Measurements from ENCODE around the gene MRPS30.
"Not testable (repeated sequence)": the region's sequence is repeated elsewhere in the genome, so short reads cannot be mapped to it uniquely, and the experiment has no call there.

The MRPS30 gene

DNA sequence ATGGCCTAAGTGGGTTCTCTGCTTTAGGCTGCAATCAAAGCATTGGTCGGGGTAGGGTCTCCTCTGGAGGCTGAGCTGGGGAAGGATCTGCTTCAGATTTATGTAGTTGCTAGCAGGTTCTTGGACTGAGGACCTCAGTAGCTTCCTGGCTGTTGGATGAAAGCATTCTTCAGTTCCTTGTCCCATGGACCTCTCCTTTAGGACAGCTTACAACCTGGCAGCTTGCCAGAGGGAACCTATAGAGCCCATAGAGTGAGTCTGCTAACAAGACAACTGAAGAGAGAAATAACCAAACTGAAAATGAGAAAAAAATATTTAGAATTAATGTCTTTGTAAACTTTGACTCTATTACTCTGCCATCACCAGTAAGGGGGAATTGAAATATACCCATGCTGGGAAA is 12.4 kb downstream of the MRPS30 start:
- Histone ChIP-seq H3K27ac (ENCODE audit: low read depth, low read length) (no peak overlapping the region), H3K36me3 (ENCODE audit: low read length) (peaks cover 52% of the 10 kb centered on the region), H3K9me3 (ENCODE audit: insufficient read depth, low read length) (no peaks in the 10 kb centered on the region), H2AFZ (ENCODE audit: low read depth, low read length, severe bottlenecking) (no peak overlapping the region), H3K27me3 (ENCODE audit: low read length) (no peaks in the 10 kb centered on the region), H4K20me1 (ENCODE audit: low read depth, low read length) (no peaks in the 10 kb centered on the region), H3K79me2 (ENCODE audit: insufficient read depth, low read length) (no peaks in the 10 kb centered on the region; the same call in none of the 2 replicates), H3K4me3 (ENCODE audit: insufficient read depth, low read length, poor library complexity, severe bottlenecking) (no peak overlapping the region), H3K4me2 (ENCODE audit: low read depth, low read length, poor library complexity, severe bottlenecking) (no peak overlapping the region), H3F3A (ENCODE audit: insufficient read depth) (peaks cover 4% of the 10 kb centered on the region; the same call in 1 of the 2 replicates), H3K9me2 (replicated peaks; ENCODE audit: insufficient read depth, low read length) (no peaks in the 10 kb centered on the region), H3K9ac (ENCODE audit: low read length) (no peak overlapping the region)
- TF ChIP-seq EZH2phosphoT487 (conservative IDR thresholded peaks at IDR 0.05; ENCODE audit: low read length) = no peak
- TF ChIP-seq, protein P1, sequence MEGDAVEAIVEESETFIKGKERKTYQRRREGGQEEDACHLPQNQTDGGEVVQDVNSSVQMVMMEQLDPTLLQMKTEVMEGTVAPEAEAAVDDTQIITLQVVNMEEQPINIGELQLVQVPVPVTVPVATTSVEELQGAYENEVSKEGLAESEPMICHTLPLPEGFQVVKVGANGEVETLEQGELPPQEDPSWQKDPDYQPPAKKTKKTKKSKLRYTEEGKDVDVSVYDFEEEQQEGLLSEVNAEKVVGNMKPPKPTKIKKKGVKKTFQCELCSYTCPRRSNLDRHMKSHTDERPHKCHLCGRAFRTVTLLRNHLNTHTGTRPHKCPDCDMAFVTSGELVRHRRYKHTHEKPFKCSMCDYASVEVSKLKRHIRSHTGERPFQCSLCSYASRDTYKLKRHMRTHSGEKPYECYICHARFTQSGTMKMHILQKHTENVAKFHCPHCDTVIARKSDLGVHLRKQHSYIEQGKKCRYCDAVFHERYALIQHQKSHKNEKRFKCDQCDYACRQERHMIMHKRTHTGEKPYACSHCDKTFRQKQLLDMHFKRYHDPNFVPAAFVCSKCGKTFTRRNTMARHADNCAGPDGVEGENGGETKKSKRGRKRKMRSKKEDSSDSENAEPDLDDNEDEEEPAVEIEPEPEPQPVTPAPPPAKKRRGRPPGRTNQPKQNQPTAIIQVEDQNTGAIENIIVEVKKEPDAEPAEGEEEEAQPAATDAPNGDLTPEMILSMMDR (IDR thresholded peaks at IDR 0.05; ENCODE audit: insufficient read depth, low read length, poor library complexity, severe bottlenecking) = no peak

DNA sequence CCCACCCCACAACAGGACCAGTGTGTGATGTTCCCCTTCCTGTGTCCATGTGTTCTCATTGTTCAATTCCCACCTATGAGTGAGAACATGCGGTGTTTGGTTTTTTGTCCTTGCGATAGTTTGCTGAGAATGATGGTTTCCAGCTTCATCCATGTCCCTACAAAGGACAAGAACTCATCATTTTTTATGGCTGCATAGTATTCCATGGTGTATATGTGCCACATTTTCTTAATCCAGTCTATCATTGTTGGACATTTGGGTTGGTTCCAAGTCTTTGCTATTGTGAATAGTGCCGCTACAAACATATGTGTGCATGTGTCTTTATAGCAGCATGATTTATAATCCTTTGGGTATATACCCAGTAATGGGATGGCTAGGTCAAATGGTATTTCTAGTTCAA is 15.9 kb downstream of the MRPS30 start:
- H3K36me3 ChIP-seq (ENCODE audit: low read length) = peaks cover 26% of the 10 kb centered on the region
- H3K9ac ChIP-seq (ENCODE audit: low read length); H3K4me2 ChIP-seq (ENCODE audit: low read depth, low read length, poor library complexity, severe bottlenecking); H3K4me3 ChIP-seq (ENCODE audit: insufficient read depth, low read length, poor library complexity, severe bottlenecking); H3K79me2 ChIP-seq (ENCODE audit: insufficient read depth, low read length); H4K20me1 ChIP-seq (ENCODE audit: low read depth, low read length); H3K9me2 ChIP-seq (replicated peaks; ENCODE audit: insufficient read depth, low read length); H2AFZ ChIP-seq (ENCODE audit: low read depth, low read length, severe bottlenecking); H3F3A ChIP-seq (ENCODE audit: insufficient read depth); H3K27ac ChIP-seq (ENCODE audit: low read depth, low read length); H3K27me3 ChIP-seq (ENCODE audit: low read length); H3K9me3 ChIP-seq (ENCODE audit: insufficient read depth, low read length): not testable (repeated sequence)

DNA sequence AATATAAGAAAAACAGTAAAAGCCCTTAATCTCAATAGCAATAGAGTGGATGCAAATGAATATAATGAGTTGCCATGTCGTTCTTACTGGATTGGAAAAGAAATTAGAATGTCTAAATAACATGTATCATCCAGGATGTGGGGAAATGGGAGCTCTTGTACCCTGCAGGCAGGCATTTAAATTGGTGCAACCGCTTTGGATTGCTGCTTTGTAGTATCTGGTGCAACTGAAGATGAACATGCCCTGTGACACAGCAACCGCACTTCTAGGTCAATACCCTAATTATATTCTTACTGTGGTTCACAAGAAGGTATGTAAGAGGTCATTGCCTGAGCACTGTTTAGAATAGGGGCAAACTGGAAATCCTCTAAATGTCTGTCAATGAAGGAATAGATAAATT is 18.9 kb downstream of the MRPS30 start:
- Histone ChIP-seq H3K4me2 (ENCODE audit: low read depth, low read length, poor library complexity, severe bottlenecking) (no peak overlapping the region), H3K27ac (ENCODE audit: low read depth, low read length) (no peak overlapping the region), H2AFZ (ENCODE audit: low read depth, low read length, severe bottlenecking) (no peak overlapping the region)

DNA sequence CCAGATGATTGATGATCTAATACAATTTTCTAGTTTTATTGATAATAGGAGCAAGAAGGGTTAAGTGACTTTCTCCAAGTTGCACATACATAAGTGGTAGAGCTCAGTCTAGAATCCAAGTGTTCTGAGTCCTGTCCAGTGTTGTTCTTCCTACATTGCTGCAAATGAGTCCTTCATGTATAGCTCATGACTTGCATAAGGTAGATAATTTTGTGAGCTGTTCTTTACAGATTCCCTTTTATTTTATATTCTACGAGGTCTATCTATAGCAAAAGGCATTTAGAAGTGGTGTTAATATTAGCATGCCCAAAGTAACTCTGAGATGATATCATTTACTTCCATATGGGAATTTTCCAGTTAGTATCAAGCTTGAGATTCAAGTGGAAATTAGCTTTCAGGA is 20.0 kb downstream of the MRPS30 start:
- TF ChIP-seq EZH2phosphoT487 (conservative IDR thresholded peaks at IDR 0.05; ENCODE audit: low read length) = no peak
- TF ChIP-seq, protein P1 (IDR thresholded peaks at IDR 0.05; ENCODE audit: insufficient read depth, low read length, poor library complexity, severe bottlenecking) = no peak

More for the DNA sequence above, 18.9 kb downstream of the MRPS30 start:
- Histone ChIP-seq H3K4me3 (ENCODE audit: insufficient read depth, low read length, poor library complexity, severe bottlenecking) (no peak overlapping the region), H3K27me3 (ENCODE audit: low read length) (no peaks in the 10 kb centered on the region), H3K36me3 (ENCODE audit: low read length) (peaks cover 15% of the 10 kb centered on the region; the same call in 1 of the 2 replicates), H3K79me2 (ENCODE audit: insufficient read depth, low read length) (no peaks in the 10 kb centered on the region), H3K9me2 (replicated peaks; ENCODE audit: insufficient read depth, low read length) (no peaks in the 10 kb centered on the region), H3F3A (ENCODE audit: insufficient read depth) (no peaks in the 10 kb centered on the region; the same call in 1 of the 2 replicates), H4K20me1 (ENCODE audit: low read depth, low read length) (no peaks in the 10 kb centered on the region), H3K9me3 (ENCODE audit: insufficient read depth, low read length) (no peaks in the 10 kb centered on the region), H3K9ac (ENCODE audit: low read length) (no peak overlapping the region)
- no peak for TF ChIP-seq EZH2phosphoT487 (conservative IDR thresholded peaks at IDR 0.05; ENCODE audit: low read length)

More for the DNA sequence above, 20.0 kb downstream of the MRPS30 start:
- no peak overlapping the region for H3K4me2 ChIP-seq (ENCODE audit: low read depth, low read length, poor library complexity, severe bottlenecking)
- no peak overlapping the region for H3K4me3 ChIP-seq (ENCODE audit: insufficient read depth, low read length, poor library complexity, severe bottlenecking)
- no peaks in the 10 kb centered on the region; the same call in 1 of the 2 replicates for H3F3A ChIP-seq (ENCODE audit: insufficient read depth)
- no peak overlapping the region for H3K27ac ChIP-seq (ENCODE audit: low read depth, low read length)
- no peak overlapping the region for H3K9ac ChIP-seq (ENCODE audit: low read length)
- no peaks in the 10 kb centered on the region for H4K20me1 ChIP-seq (ENCODE audit: low read depth, low read length)
- no peaks in the 10 kb centered on the region for H3K9me3 ChIP-seq (ENCODE audit: insufficient read depth, low read length)
- H3K27me3 ChIP-seq (ENCODE audit: low read length) = no peaks in the 10 kb centered on the region
- H3K9me2 ChIP-seq (replicated peaks; ENCODE audit: insufficient read depth, low read length) = no peaks in the 10 kb centered on the region
- H2AFZ ChIP-seq (ENCODE audit: low read depth, low read length, severe bottlenecking) = no peak overlapping the region
- H3K36me3 ChIP-seq (ENCODE audit: low read length) = peaks cover 6% of the 10 kb centered on the region; the same call in 1 of the 2 replicates
- H3K79me2 ChIP-seq (ENCODE audit: insufficient read depth, low read length) = no peaks in the 10 kb centered on the region

Measured in SU-DHL-6 (cell line).